Prostate gland (tissue), 2 donors: ENCODE results near the gene ELOVL7. TPM values are rescaled to one million over a fixed set of nuclear protein-coding genes. Genes with fewer than 3 reads are reported as not detected.

Experiments used
- DNase-seq: peaks from one replicate; pipeline ENCODE4 v3.0.0-alpha.2; 2019; ENCODE audit warnings: low spot score
- H3K27ac ChIP-seq, 2 donors: fragments of 200-600 bp; sonication (generic); 2 replicates each; pipeline ENCODE4 v1.5.1; 2017 to 2019
- H3K27me3 ChIP-seq: fragments of 200-600 bp; sonication (generic); replicated peaks from 2 replicates; pipeline ENCODE4 v1.5.1; 2019; ENCODE audit not compliant: insufficient read depth
- H3K36me3 ChIP-seq, 2 donors: fragments of 200-600 bp; sonication (generic); 1 replicate in 1 of 2; 2 replicates in 1 of 2; pipeline versions ENCODE4 v1.5.1 to v1.8.1; 2017 to 2019
- H3K4me1 ChIP-seq: fragments of 200-600 bp; sonication (generic); replicated peaks from 2 replicates; pipeline ENCODE4 v1.5.1; 2019
- H3K4me3 ChIP-seq, 2 donors: fragments of 200-600 bp; sonication (generic); 2 replicates each; pipeline ENCODE4 v1.5.1; 2017 to 2019
- H3K9me3 ChIP-seq: fragments of 200-600 bp; sonication (generic); 2 replicates; pipeline ENCODE4 v1.5.1; 2017
- POLR2A ChIP-seq: fragments of 450-650 bp; IDR thresholded peaks from one replicate; pipeline ENCODE4 v1.6.1; 2016; ENCODE audit warnings: antibody characterized with exemption, mild to moderate bottlenecking
- POLR2AphosphoS5 ChIP-seq: sonication (generic); formaldehyde crosslinking; IDR thresholded peaks from one replicate; pipeline ENCODE4 v1.6.1; 2017; ENCODE audit warnings: antibody characterized with exemption
- WGBS: methylation state at CpG from one replicate; pipeline ENCODE4 v1.1.5; 2018; 5-methylcytosine and 5-hydroxymethylcytosine counted together
- intact Hi-C: fragments of 100-400 bp; cut with DNase I; formaldehyde crosslinking; loops from one replicate; pipeline ENCODE4 v1.14.2; 2022
- total RNA-seq, 2 donors: library from RNA; depleted of rRNA; stranded (reverse); fragments of >200 nt; gene quantifications; one replicate each; pipeline ENCODE4 v1.1.0, GENCODE V29; 2016
- TF ChIP-seq, protein P1 (sequence below), 4 experiments: fragments of 200-600 bp in 2 of 4; fragments of 450-650 bp in 2 of 4; sonication (generic) in 2 of 4; IDR thresholded peaks; 1 replicate in 3 of 4; 2 replicates in 1 of 4; pipeline ENCODE4 v1.5.1; 2016 to 2019; ENCODE audit warnings: antibody characterized with exemption in 4 of 4, mild to moderate bottlenecking in 2 of 4, moderate library complexity in 2 of 4

Gene ELOVL7
- total RNA-seq, 2 donors from 2014 or later, result 15.7 to 23.8 TPM

DNA sequence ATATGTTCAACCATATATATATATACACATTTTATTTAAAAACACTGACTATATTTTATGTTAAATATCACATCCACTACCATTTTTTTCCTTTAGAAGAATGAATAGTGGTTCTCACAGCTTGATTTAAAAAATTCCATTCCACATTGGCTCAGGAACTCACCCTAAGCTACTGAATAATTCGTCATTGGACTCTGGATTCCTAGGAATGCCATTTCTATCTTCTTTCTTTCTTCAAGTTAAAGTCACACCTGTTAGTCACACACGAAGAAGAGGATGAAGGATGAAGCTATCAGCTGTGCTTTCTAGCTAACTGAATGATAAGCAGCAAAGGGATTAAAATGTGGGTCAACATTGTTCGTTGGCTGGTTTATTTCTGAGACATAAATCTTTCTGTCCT is 7.9 kb downstream of the ELOVL7 start:
- Histone ChIP-seq H3K27ac (no peak overlapping the region), H3K27me3 (no peaks in the 10 kb centered on the region), H3K9me3 (no peaks in the 10 kb centered on the region), H3K4me3 (no peak overlapping the region), H3K4me1 (peaks cover 4% of the 10 kb centered on the region), H3K36me3 (no peaks in the 10 kb centered on the region)
- TF ChIP-seq POLR2AphosphoS5 (no peak), POLR2A (no peak)
- TF ChIP-seq, protein P1, sequence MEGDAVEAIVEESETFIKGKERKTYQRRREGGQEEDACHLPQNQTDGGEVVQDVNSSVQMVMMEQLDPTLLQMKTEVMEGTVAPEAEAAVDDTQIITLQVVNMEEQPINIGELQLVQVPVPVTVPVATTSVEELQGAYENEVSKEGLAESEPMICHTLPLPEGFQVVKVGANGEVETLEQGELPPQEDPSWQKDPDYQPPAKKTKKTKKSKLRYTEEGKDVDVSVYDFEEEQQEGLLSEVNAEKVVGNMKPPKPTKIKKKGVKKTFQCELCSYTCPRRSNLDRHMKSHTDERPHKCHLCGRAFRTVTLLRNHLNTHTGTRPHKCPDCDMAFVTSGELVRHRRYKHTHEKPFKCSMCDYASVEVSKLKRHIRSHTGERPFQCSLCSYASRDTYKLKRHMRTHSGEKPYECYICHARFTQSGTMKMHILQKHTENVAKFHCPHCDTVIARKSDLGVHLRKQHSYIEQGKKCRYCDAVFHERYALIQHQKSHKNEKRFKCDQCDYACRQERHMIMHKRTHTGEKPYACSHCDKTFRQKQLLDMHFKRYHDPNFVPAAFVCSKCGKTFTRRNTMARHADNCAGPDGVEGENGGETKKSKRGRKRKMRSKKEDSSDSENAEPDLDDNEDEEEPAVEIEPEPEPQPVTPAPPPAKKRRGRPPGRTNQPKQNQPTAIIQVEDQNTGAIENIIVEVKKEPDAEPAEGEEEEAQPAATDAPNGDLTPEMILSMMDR (IDR thresholded peaks at IDR 0.05), result no peak
- 55% methylated on average over 3 of the region's 3 CpGs for WGBS
- intact Hi-C loops, result no loop called here
- no peak for DNase-seq

- Histone ChIP-seq H3K4me3 (no peak overlapping the region), H3K36me3 (no peaks in the 10 kb centered on the region), H3K4me1 (peaks cover 4% of the 10 kb centered on the region), H3K9me3 (no peaks in the 10 kb centered on the region), H3K27ac (no peak overlapping the region), H3K27me3 (no peaks in the 10 kb centered on the region)
- intact Hi-C loops, result no loop called here
- TF ChIP-seq, protein P1 (IDR thresholded peaks at IDR 0.05), result no peak
- TF ChIP-seq POLR2AphosphoS5, result no peak
- 77% methylated on average over 5 of the region's 5 CpGs for WGBS
- DNase-seq, result no peak
Observed at GRCh38 chr5:60835554-60835953, 8.5 kb downstream of the ELOVL7 start.

GRCh38 chr5:60833520-60833919 is 10.5 kb downstream of the ELOVL7 start:
- H3K27me3 ChIP-seq, result no peaks in the 10 kb centered on the region
- H3K9me3 ChIP-seq, result no peaks in the 10 kb centered on the region
- TF ChIP-seq POLR2A (no peak), POLR2AphosphoS5 (no peak)
- TF ChIP-seq, protein P1 (IDR thresholded peaks at IDR 0.05), result no peak
- no peak overlapping the region for H3K27ac ChIP-seq
- H3K4me3 ChIP-seq, result no peak overlapping the region
- intact Hi-C loops, result no loop called here
- no peaks in the 10 kb centered on the region for H3K36me3 ChIP-seq
- no peak for DNase-seq
- H3K4me1 ChIP-seq, result peaks cover 4% of the 10 kb centered on the region

GRCh38 chr5:60830581-60831127 is 13.4 kb downstream of the ELOVL7 start:
- intact Hi-C loops, result no loop called here
- no peaks in the 10 kb centered on the region for H3K27me3 ChIP-seq
- H3K27ac ChIP-seq, result no peak overlapping the region
- no peak for DNase-seq
- no peaks in the 10 kb centered on the region for H3K4me1 ChIP-seq
- no peaks in the 10 kb centered on the region for H3K9me3 ChIP-seq
- no peak overlapping the region for H3K4me3 ChIP-seq
- H3K36me3 ChIP-seq, result no peaks in the 10 kb centered on the region
- TF ChIP-seq POLR2AphosphoS5 (no peak), POLR2A (no peak)
- TF ChIP-seq, protein P1 (IDR thresholded peaks at IDR 0.05), result no peak

GRCh38 chr5:60829490-60830266 is 14.4 kb downstream of the ELOVL7 start:
- H3K27me3 ChIP-seq, result no peaks in the 10 kb centered on the region
- 79% methylated on average over 2 of the region's 2 CpGs for WGBS
- no peak overlapping the region for H3K4me3 ChIP-seq
- no peaks in the 10 kb centered on the region for H3K4me1 ChIP-seq
- no peaks in the 10 kb centered on the region for H3K36me3 ChIP-seq
- H3K9me3 ChIP-seq, result no peaks in the 10 kb centered on the region
- DNase-seq, result no peak
- TF ChIP-seq POLR2AphosphoS5, result no peak
- TF ChIP-seq POLR2A, result no peak
- TF ChIP-seq, protein P1 (IDR thresholded peaks at IDR 0.05), result no peak
- intact Hi-C loops, result no loop called here
- H3K27ac ChIP-seq, result no peak overlapping the region
